Measurements from ENCODE around the gene SH2D5. TPM values are rescaled to one million over a fixed set of nuclear protein-coding genes. Genes with fewer than 3 reads are reported as not detected.

Gene SH2D5
- total and polyA plus RNA-seq, 4 donors = 0.37 to 0.93 (median 0.52) TPM; not detected in 1

- peaks cover 0 to 6% (median 0%) of the 10 kb centered on the region in 5 donors for H3K4me1 ChIP-seq (ENCODE audit: control insufficient read depth in 5 of 5, insufficient read depth in 5 of 5, low read length in 5 of 5)
- no peak overlapping the region for H3K4me3 ChIP-seq
- TF ChIP-seq CTCF (IDR thresholded peaks at IDR 0.05; ENCODE audit: control extremely low read depth, extremely low read depth) = no peak
- no peak for ATAC-seq (ENCODE audit: insufficient read depth, low FRiP score)
- 90 to 93% methylated on average over 24 to 25 of the region's 25 CpGs for WGBS, 2 donors
- peaks cover 0 to 33% (median 19%) of the 10 kb centered on the region in 3 donors for H3K27me3 ChIP-seq (ENCODE audit: control insufficient read depth in 3 of 3, insufficient read depth in 3 of 3, low read length in 2 of 3)
- peaks cover 0 to 2% (median 0%) of the 10 kb centered on the region in 4 donors for H3K9me3 ChIP-seq (ENCODE audit: control insufficient read depth in 4 of 4, insufficient read depth in 3 of 4, low read length in 3 of 4)
- no peak overlapping the region for H3K9ac ChIP-seq (ENCODE audit: insufficient read depth in 1 of 2, low read length in 2 of 2)
- H3K36me3 ChIP-seq (ENCODE audit: control insufficient read depth in 4 of 4, insufficient read depth in 4 of 4, low read length in 4 of 4) = no peaks in the 10 kb centered on the region
- H3K27ac ChIP-seq (ENCODE audit: low read depth in 1 of 2, low read length in 1 of 2) = no peak overlapping the region
- DNase-seq = peak in 1 of 3 donors; percentile 4
These were observed 6.2 kb downstream of the SH2D5 start for GRCh38 chr1:20726118-20726911.

GRCh38 chr1:20725189-20726117 is 7.0 kb downstream of the SH2D5 start:
- no peak for TF ChIP-seq CTCF (IDR thresholded peaks at IDR 0.05; ENCODE audit: control extremely low read depth, extremely low read depth)
- Histone ChIP-seq H3K27me3 (ENCODE audit: control insufficient read depth in 3 of 3, insufficient read depth in 3 of 3, low read length in 2 of 3) (peaks cover 0 to 25% (median 11%) of the 10 kb centered on the region in 3 donors), H3K36me3 (ENCODE audit: control insufficient read depth in 4 of 4, insufficient read depth in 4 of 4, low read length in 4 of 4) (no peaks in the 10 kb centered on the region), H3K9ac (ENCODE audit: insufficient read depth in 1 of 2, low read length in 2 of 2) (no peak overlapping the region), H3K4me3 (no peak overlapping the region), H3K9me3 (ENCODE audit: control insufficient read depth in 4 of 4, insufficient read depth in 3 of 4, low read length in 3 of 4) (peaks cover 0 to 2% (median 0%) of the 10 kb centered on the region in 4 donors), H3K27ac (ENCODE audit: low read depth in 1 of 2, low read length in 1 of 2) (no peak overlapping the region), H3K4me1 (ENCODE audit: control insufficient read depth in 5 of 5, insufficient read depth in 5 of 5, low read length in 5 of 5) (peaks cover 0 to 6% (median 0%) of the 10 kb centered on the region in 5 donors)
- DNase-seq (peak in 1 of 3 donors; percentile 9), ATAC-seq (ENCODE audit: insufficient read depth, low FRiP score) (no peak)
- WGBS, 2 donors = 77 to 78% methylated on average over 28 to 29 of the region's 29 CpGs

GRCh38 chr1:20724364-20725188 is 7.9 kb downstream of the SH2D5 start:
- Histone ChIP-seq H3K9me3 (ENCODE audit: control insufficient read depth in 4 of 4, insufficient read depth in 3 of 4, low read length in 3 of 4) (peaks cover 0 to 2% (median 0%) of the 10 kb centered on the region in 4 donors), H3K4me3 (no peak overlapping the region), H3K4me1 (ENCODE audit: control insufficient read depth in 5 of 5, insufficient read depth in 5 of 5, low read length in 5 of 5) (no peaks in the 10 kb centered on the region), H3K27ac (ENCODE audit: low read depth in 1 of 2, low read length in 1 of 2) (no peak overlapping the region), H3K27me3 (ENCODE audit: control insufficient read depth in 3 of 3, insufficient read depth in 3 of 3, low read length in 2 of 3) (peaks cover 0 to 21% (median 8%) of the 10 kb centered on the region in 3 donors), H3K36me3 (ENCODE audit: control insufficient read depth in 4 of 4, insufficient read depth in 4 of 4, low read length in 4 of 4) (no peaks in the 10 kb centered on the region), H3K9ac (ENCODE audit: insufficient read depth in 1 of 2, low read length in 2 of 2) (no peak overlapping the region)
- ATAC-seq (ENCODE audit: insufficient read depth, low FRiP score) = no peak
- peak in 1 of 3 donors; percentile 9 for DNase-seq
- no peak for TF ChIP-seq CTCF (IDR thresholded peaks at IDR 0.05; ENCODE audit: control extremely low read depth, extremely low read depth)
- 93 to 95% methylated on average over 17 of the region's 17 CpGs for WGBS, 2 donors
